GM21367 (cell line): ENCODE measurements around the gene SNX32.
"Not testable (repeated sequence)": the region's sequence is repeated elsewhere in the genome, so short reads cannot be mapped to it uniquely, and the experiment has no call there.

ENCODE experiments used
- ATAC-seq: cut with Tn5 transposase; IDR thresholded peaks from one replicate; pipeline ENCODE4 v1.9.1; 2021; ENCODE audit not compliant: unreplicated experiment

SNX32 gene

GRCh38 chr11:65883058-65883761 is 49.4 kb downstream of the SNX32 start:
- ATAC-seq = no peak

- ATAC-seq = no peak
These were observed 50.3 kb downstream of the SNX32 start for GRCh38 chr11:65883786-65884715.

GRCh38 chr11:65884716-65885092 is 50.9 kb downstream of the SNX32 start:
- ATAC-seq = no peak

GRCh38 chr11:65885231-65885630 is 51.5 kb downstream of the SNX32 start:
- ATAC-seq = no peak

- ATAC-seq = no peak
These were observed 52.2 kb downstream of the SNX32 start for GRCh38 chr11:65885808-65886536.

- ATAC-seq = no peak
These were observed 53.3 kb downstream of the SNX32 start for GRCh38 chr11:65886826-65887722.

- ATAC-seq = no peak
These were observed 54.0 kb downstream of the SNX32 start for GRCh38 chr11:65887723-65888162.

GRCh38 chr11:65888163-65888814 is 54.5 kb downstream of the SNX32 start, which contains the start of gene FIBP:
Gene FIBP, minus strand, starts transcription at chr11:65888471. Its CDS starts 53 bp downstream, at chr11:65888418.
- peak; percentile 32 for ATAC-seq

GRCh38 chr11:65890324-65891218 is 56.8 kb downstream of the SNX32 start, which contains the start of gene CCDC85B:
Gene CCDC85B, plus strand, starts transcription at chr11:65890673. Its CDS starts 111 bp downstream, at chr11:65890784.
- ATAC-seq = peak; percentile 40

GRCh38 chr11:65891219-65892136 is 57.7 kb downstream of the SNX32 start:
- ATAC-seq = no peak

GRCh38 chr11:65892137-65892540 is 58.4 kb downstream of the SNX32 start:
- not testable (repeated sequence) for ATAC-seq

GRCh38 chr11:65892661-65893317 is 59.0 kb downstream of the SNX32 start:
- ATAC-seq = no peak

GRCh38 chr11:65894034-65894591 is 60.4 kb downstream of the SNX32 start:
- no peak for ATAC-seq

- ATAC-seq = no peak
These were observed 61.8 kb downstream of the SNX32 start for GRCh38 chr11:65895482-65895981.

GRCh38 chr11:65896034-65896999 is 62.6 kb downstream of the SNX32 start:
- no peak for ATAC-seq
